Ectodermal cell (in vitro differentiated cells): ENCODE results near the gene ST8SIA6.

ENCODE experiments used
- H3K27ac ChIP-seq: 2 replicates; pipeline ENCODE4 v1.7.0; 2013; ENCODE audit warnings: mild to moderate bottlenecking, low read depth, low read length; ENCODE audit not compliant: insufficient read depth, poor library complexity, severe bottlenecking
- H3K27me3 ChIP-seq: 2 replicates; pipeline ENCODE4 v1.7.0; 2013; ENCODE audit warnings: mild to moderate bottlenecking, low read length; ENCODE audit not compliant: insufficient read depth, control insufficient read depth, poor library complexity, severe bottlenecking
- H3K36me3 ChIP-seq: one replicate; pipeline ENCODE4 v1.7.0; 2013; ENCODE audit warnings: low read length; ENCODE audit not compliant: control insufficient read depth, insufficient read depth
- H3K4me1 ChIP-seq: one replicate; pipeline ENCODE4 v1.7.0; 2013; ENCODE audit warnings: low read length; ENCODE audit not compliant: control insufficient read depth, insufficient read depth
- H3K4me3 ChIP-seq: 2 replicates; pipeline ENCODE4 v1.7.0; 2013; ENCODE audit warnings: low read depth, low read length, control low read depth; ENCODE audit not compliant: insufficient read depth
- H3K9me3 ChIP-seq: 2 replicates; pipeline ENCODE4 v1.7.0; 2013; ENCODE audit warnings: mild to moderate bottlenecking, low read length, moderate library complexity; ENCODE audit not compliant: control insufficient read depth
- WGBS, 2 experiments: methylation state at CpG; one replicate each; pipeline ENCODE4 v1.1.7; 2013; ENCODE audit warnings: missing lambda C conversion rate in 2 of 2; 5-methylcytosine and 5-hydroxymethylcytosine counted together

The ST8SIA6 gene

GRCh38 chr10:17375936-17376584 is 78.3 kb downstream of the ST8SIA6 start:
- Histone ChIP-seq H3K4me3 (no peak overlapping the region), H3K4me1 (no peaks in the 10 kb centered on the region), H3K27me3 (no peaks in the 10 kb centered on the region), H3K9me3 (no peaks in the 10 kb centered on the region), H3K36me3 (no peaks in the 10 kb centered on the region), H3K27ac (no peak overlapping the region)
- 80 to 84% methylated on average over 10 of the region's 10 CpGs for WGBS, 2 experiments

GRCh38 chr10:17368708-17369272 is 85.6 kb downstream of the ST8SIA6 start:
- Histone ChIP-seq H3K9me3 (no peaks in the 10 kb centered on the region), H3K4me1 (no peaks in the 10 kb centered on the region), H3K27ac (no peak overlapping the region), H3K4me3 (no peak overlapping the region), H3K36me3 (no peaks in the 10 kb centered on the region), H3K27me3 (no peaks in the 10 kb centered on the region)
- WGBS, 2 experiments, result 93 to 97% methylated on average over 3 of the region's 4 CpGs

GRCh38 chr10:17366705-17367104 is 87.7 kb downstream of the ST8SIA6 start:
- no peaks in the 10 kb centered on the region for H3K27me3 ChIP-seq
- no peak overlapping the region for H3K4me3 ChIP-seq
- no peak overlapping the region for H3K27ac ChIP-seq
- no peaks in the 10 kb centered on the region for H3K4me1 ChIP-seq
- no peaks in the 10 kb centered on the region for H3K36me3 ChIP-seq
- H3K9me3 ChIP-seq, result no peaks in the 10 kb centered on the region

GRCh38 chr10:17365402-17365801 is 89.0 kb downstream of the ST8SIA6 start:
- H3K4me3 ChIP-seq, result no peak overlapping the region
- no peak overlapping the region for H3K27ac ChIP-seq
- H3K4me1 ChIP-seq, result no peaks in the 10 kb centered on the region
- WGBS, 2 experiments, result 88 to 90% methylated on average over 1 of the region's 1 CpG
- H3K27me3 ChIP-seq, result no peaks in the 10 kb centered on the region
- H3K9me3 ChIP-seq, result no peaks in the 10 kb centered on the region
- H3K36me3 ChIP-seq, result no peaks in the 10 kb centered on the region

- no peak overlapping the region for H3K4me3 ChIP-seq
- no peaks in the 10 kb centered on the region for H3K4me1 ChIP-seq
- H3K27me3 ChIP-seq, result no peaks in the 10 kb centered on the region
- no peaks in the 10 kb centered on the region for H3K36me3 ChIP-seq
- H3K27ac ChIP-seq, result no peak overlapping the region
- WGBS, 2 experiments, result 93 to 100% methylated on average over 1 of the region's 1 CpG
- no peaks in the 10 kb centered on the region for H3K9me3 ChIP-seq
These were observed 95.9 kb downstream of the ST8SIA6 start for GRCh38 chr10:17358461-17358860.

GRCh38 chr10:17357781-17358180 is 96.6 kb downstream of the ST8SIA6 start:
- no peaks in the 10 kb centered on the region for H3K36me3 ChIP-seq
- 87 to 88% methylated on average over 2 of the region's 2 CpGs for WGBS, 2 experiments
- H3K27ac ChIP-seq, result no peak overlapping the region
- H3K4me3 ChIP-seq, result no peak overlapping the region
- no peaks in the 10 kb centered on the region for H3K9me3 ChIP-seq
- no peaks in the 10 kb centered on the region for H3K27me3 ChIP-seq
- H3K4me1 ChIP-seq, result no peaks in the 10 kb centered on the region

- WGBS, 2 experiments, result 90 to 98% methylated on average over 2 of the region's 2 CpGs
- Histone ChIP-seq H3K36me3 (no peaks in the 10 kb centered on the region), H3K27ac (no peak overlapping the region), H3K27me3 (no peaks in the 10 kb centered on the region), H3K4me3 (no peak overlapping the region), H3K9me3 (no peaks in the 10 kb centered on the region), H3K4me1 (no peaks in the 10 kb centered on the region)
These were observed 97.6 kb downstream of the ST8SIA6 start for GRCh38 chr10:17356820-17357219.

- no peaks in the 10 kb centered on the region for H3K4me1 ChIP-seq
- WGBS, 2 experiments, result 72 to 80% methylated on average over 5 of the region's 5 CpGs
- no peaks in the 10 kb centered on the region for H3K27me3 ChIP-seq
- no peaks in the 10 kb centered on the region for H3K9me3 ChIP-seq
- H3K27ac ChIP-seq, result no peak overlapping the region
- no peaks in the 10 kb centered on the region for H3K36me3 ChIP-seq
- no peak overlapping the region for H3K4me3 ChIP-seq
These were observed 99.6 kb downstream of the ST8SIA6 start for GRCh38 chr10:17354781-17355180.

- H3K9me3 ChIP-seq, result no peaks in the 10 kb centered on the region
- H3K27me3 ChIP-seq, result no peaks in the 10 kb centered on the region
- H3K4me1 ChIP-seq, result no peaks in the 10 kb centered on the region
- no peaks in the 10 kb centered on the region for H3K36me3 ChIP-seq
- no peak overlapping the region for H3K27ac ChIP-seq
- 90 to 96% methylated on average over 6 to 7 of the region's 7 CpGs for WGBS, 2 experiments
- no peak overlapping the region for H3K4me3 ChIP-seq
These were observed 100.7 kb downstream of the ST8SIA6 start for GRCh38 chr10:17353568-17354300.

- WGBS, 2 experiments, result 91 to 98% methylated on average over 2 of the region's 2 CpGs
- H3K9me3 ChIP-seq, result no peaks in the 10 kb centered on the region
These were observed 101.8 kb downstream of the ST8SIA6 start for GRCh38 chr10:17352583-17352982.

More at GRCh38 chr10:17352583-17352982, 101.8 kb downstream of the ST8SIA6 start:
- H3K27me3 ChIP-seq, result no peaks in the 10 kb centered on the region
- H3K4me1 ChIP-seq, result no peaks in the 10 kb centered on the region
- no peak overlapping the region for H3K27ac ChIP-seq
- no peak overlapping the region for H3K4me3 ChIP-seq
- H3K36me3 ChIP-seq, result no peaks in the 10 kb centered on the region
